ENCODE results near the gene PJVK. TPM values are rescaled to one million over a fixed set of nuclear protein-coding genes. Genes with fewer than 3 reads are reported as not detected.

The PJVK gene
- total RNA-seq, 1 experiment from 2014 or later, result 7.4 TPM

- no peaks in the 10 kb centered on the region for H3K27me3 Mint-ChIP-seq (ENCODE audit: insufficient read depth, unreplicated experiment)
- CTCF ChIA-PET, result interaction anchor here (0.6 to 9.5 kb wide), 22 partner anchors 10 to 645 kb away, joined by 3 to 180 read pairs (median 4); partner anchors contain the start of genes PRKRA and RBM45
These were observed 33.3 kb upstream of the PJVK start for GRCh38 chr2:178417916-178418315.

GRCh38 chr2:178418426-178418825 lies 32.8 kb upstream of the PJVK start:
- Mint-ChIP-seq H3K27me3 (ENCODE audit: insufficient read depth, unreplicated experiment) (no peaks in the 10 kb centered on the region), H3K9me3 (ENCODE audit: unreplicated experiment) (no peaks in the 10 kb centered on the region), H3K36me3 (ENCODE audit: insufficient read depth, unreplicated experiment) (peaks cover 16% of the 10 kb centered on the region), H3K27ac (ENCODE audit: low read depth, unreplicated experiment) (peak overlapping the region; percentile 4), H3K4me1 (ENCODE audit: insufficient read depth, unreplicated experiment) (peaks cover 27% of the 10 kb centered on the region), H3K4me3 (ENCODE audit: unreplicated experiment) (no peak overlapping the region)
- POLR2A ChIA-PET, result interaction anchor here (0.6 to 7.5 kb wide), 18 partner anchors 10 to 306 kb away, joined by 3 to 61 read pairs (median 5); partner anchors contain the start of genes OSBPL6, PJVK, PRKRA and RBM45
- DNase-seq (ENCODE audit: unreplicated experiment), result peak; percentile 70
- intact Hi-C loops (cut with micrococcal nuclease), result loop anchor here (5.0 to 10.0 kb wide), 2 partner anchors 436 to 624 kb away; no protein-coding TSS in a partner anchor
- CTCF ChIA-PET, result interaction anchor here (0.6 to 9.5 kb wide), 37 partner anchors 10 to 645 kb away, joined by 3 to 180 read pairs (median 4); partner anchors contain the start of genes PRKRA and RBM45
- no peak for TF ChIP-seq CTCF (IDR thresholded peaks at IDR 0.05; ENCODE audit: unreplicated experiment)
- no TSS peak for BruUV-seq (replicated peaks)

More at GRCh38 chr2:178417916-178418315, 33.3 kb upstream of the PJVK start:
- no TSS peak for BruUV-seq (replicated peaks)
- Mint-ChIP-seq H3K4me3 (ENCODE audit: unreplicated experiment) (no peak overlapping the region), H3K36me3 (ENCODE audit: insufficient read depth, unreplicated experiment) (peaks cover 16% of the 10 kb centered on the region), H3K27ac (ENCODE audit: low read depth, unreplicated experiment) (peak overlapping the region; percentile 4), H3K9me3 (ENCODE audit: unreplicated experiment) (no peaks in the 10 kb centered on the region), H3K4me1 (ENCODE audit: insufficient read depth, unreplicated experiment) (peaks cover 27% of the 10 kb centered on the region)
- DNase-seq (ENCODE audit: unreplicated experiment), result no peak
- POLR2A ChIA-PET, result interaction anchor here (0.6 to 7.5 kb wide), 16 partner anchors 11 to 306 kb away, joined by 3 to 61 read pairs (median 6); partner anchors contain the start of genes OSBPL6, PJVK, PRKRA and RBM45
- no peak for TF ChIP-seq CTCF (IDR thresholded peaks at IDR 0.05; ENCODE audit: unreplicated experiment)
- intact Hi-C loops (cut with micrococcal nuclease), result loop anchor here (5.0 to 10.0 kb wide), 2 partner anchors 436 to 623 kb away; no protein-coding TSS in a partner anchor

GRCh38 chr2:178419123-178419522 lies 32.1 kb upstream of the PJVK start:
- no TSS peak for BruUV-seq (replicated peaks)
- no peaks in the 10 kb centered on the region for H3K9me3 Mint-ChIP-seq (ENCODE audit: unreplicated experiment)
- no peak overlapping the region for H3K27ac Mint-ChIP-seq (ENCODE audit: low read depth, unreplicated experiment)
- ChIA-PET CTCF (interaction anchor here (0.5 to 9.5 kb wide), 48 partner anchors 9 to 696 kb away, joined by 3 to 180 read pairs (median 4); partner anchors contain the start of genes PRKRA and RBM45), POLR2A (interaction anchor here (1.0 to 7.5 kb wide), 14 partner anchors 10 to 307 kb away, joined by 3 to 61 read pairs (median 8); partner anchors contain the start of genes OSBPL6, PJVK, PRKRA and RBM45)
- H3K27me3 Mint-ChIP-seq (ENCODE audit: insufficient read depth, unreplicated experiment), result no peaks in the 10 kb centered on the region
- peaks cover 16% of the 10 kb centered on the region for H3K36me3 Mint-ChIP-seq (ENCODE audit: insufficient read depth, unreplicated experiment)
- H3K4me3 Mint-ChIP-seq (ENCODE audit: unreplicated experiment), result no peak overlapping the region
- peak; percentile 30 for TF ChIP-seq CTCF (IDR thresholded peaks at IDR 0.05; ENCODE audit: unreplicated experiment)
- DNase-seq (ENCODE audit: unreplicated experiment), result peak; percentile 34
- peaks cover 27% of the 10 kb centered on the region for H3K4me1 Mint-ChIP-seq (ENCODE audit: insufficient read depth, unreplicated experiment)
- intact Hi-C loops (cut with micrococcal nuclease), result loop anchor here (1.0 to 10.0 kb wide), 4 partner anchors 22 to 624 kb away; no protein-coding TSS in a partner anchor

- TF ChIP-seq CTCF (IDR thresholded peaks at IDR 0.05; ENCODE audit: unreplicated experiment), result no peak
- H3K36me3 Mint-ChIP-seq (ENCODE audit: insufficient read depth, unreplicated experiment), result peaks cover 16% of the 10 kb centered on the region
- no TSS peak for BruUV-seq (replicated peaks)
- intact Hi-C loops (cut with micrococcal nuclease), result no loop called here
- H3K27ac Mint-ChIP-seq (ENCODE audit: low read depth, unreplicated experiment), result no peak overlapping the region
- H3K4me1 Mint-ChIP-seq (ENCODE audit: insufficient read depth, unreplicated experiment), result peaks cover 22% of the 10 kb centered on the region
- ChIA-PET CTCF (interaction anchor here (0.8 to 9.5 kb wide), 7 partner anchors 23 to 308 kb away, joined by 3 to 180 read pairs (median 4); partner anchors contain the start of gene RBM45), POLR2A (interaction anchor here (0.9 to 4.0 kb wide), 3 partner anchors 10 to 30 kb away, joined by 4 to 23 read pairs (median 8); partner anchors contain the start of genes PJVK and PRKRA)
- no peak for DNase-seq (ENCODE audit: unreplicated experiment)
- H3K4me3 Mint-ChIP-seq (ENCODE audit: unreplicated experiment), result no peak overlapping the region
- H3K27me3 Mint-ChIP-seq (ENCODE audit: insufficient read depth, unreplicated experiment), result no peaks in the 10 kb centered on the region
- peaks cover 2% of the 10 kb centered on the region for H3K9me3 Mint-ChIP-seq (ENCODE audit: unreplicated experiment)
These were observed 30.6 kb upstream of the PJVK start for GRCh38 chr2:178420463-178420999.

Data from MCF 10A (cell line).